Neuronal stem cell (in vitro differentiated cells): Measurements from ENCODE around the gene PODXL2.

ENCODE experiments used
- DNase-seq: peaks from one replicate; pipeline ENCODE4 v3.0.0-alpha.2; 2013; ENCODE audit warnings: low spot score
- H2AFZ ChIP-seq: one replicate; pipeline ENCODE4 v1.6.1; 2013; ENCODE audit warnings: mild to moderate bottlenecking, low read length, inconsistent platforms
- H2AK5ac ChIP-seq: 2 replicates; pipeline ENCODE4 v1.6.1; 2013; ENCODE audit warnings: low read depth, mild to moderate bottlenecking, inconsistent platforms, low read length, moderate library complexity, mixed read lengths
- H2BK120ac ChIP-seq: 2 replicates; pipeline ENCODE4 v1.6.1; 2013; ENCODE audit warnings: low read depth, mild to moderate bottlenecking, inconsistent platforms, low read length, moderate library complexity, mixed read lengths
- H2BK12ac ChIP-seq: one replicate; pipeline ENCODE4 v1.6.1; 2013; ENCODE audit warnings: low read length, inconsistent platforms
- H2BK15ac ChIP-seq: 2 replicates; pipeline ENCODE4 v1.6.1; 2013; ENCODE audit warnings: mild to moderate bottlenecking, low read length, inconsistent platforms, mixed read lengths
- H2BK5ac ChIP-seq: one replicate; pipeline ENCODE4 v1.6.1; 2013; ENCODE audit warnings: inconsistent platforms, mild to moderate bottlenecking, low read length, moderate library complexity
- H3K14ac ChIP-seq: one replicate; pipeline ENCODE4 v1.6.1; 2013; ENCODE audit warnings: low read length, inconsistent platforms
- H3K18ac ChIP-seq: 2 replicates; pipeline ENCODE4 v1.6.1; 2013; ENCODE audit warnings: low read length, inconsistent platforms
- H3K23ac ChIP-seq: 2 replicates; pipeline ENCODE4 v1.6.1; 2013; ENCODE audit warnings: low read depth, mild to moderate bottlenecking, mixed read lengths, low read length, inconsistent platforms; ENCODE audit not compliant: poor library complexity
- H3K27ac ChIP-seq: replicated peaks from 3 replicates; pipeline ENCODE4 v1.5.1; 2013; ENCODE audit warnings: low read length, inconsistent platforms
- H3K27me3 ChIP-seq, 3 experiments: 2 replicates each; pipeline ENCODE4 v1.6.1; 2013; ENCODE audit warnings: low read length in 3 of 3, mild to moderate bottlenecking in 2 of 3, inconsistent platforms in 1 of 3, low read depth in 1 of 3, mixed read lengths in 1 of 3, moderate library complexity in 1 of 3; ENCODE audit not compliant: control insufficient read depth in 3 of 3, insufficient read depth in 3 of 3
- H3K36me3 ChIP-seq, 2 donors: replicated peaks in 1 of 2; 2 replicates each; pipeline ENCODE4 v1.6.1; 2013; ENCODE audit warnings: low read length in 2 of 2; ENCODE audit not compliant: control insufficient read depth in 2 of 2, insufficient read depth in 2 of 2
- H3K4ac ChIP-seq: 2 replicates; pipeline ENCODE4 v1.6.1; 2013; ENCODE audit warnings: inconsistent platforms, mild to moderate bottlenecking, low read length, moderate library complexity
- H3K4me1 ChIP-seq, 2 donors: 1 replicate in 1 of 2; 2 replicates in 1 of 2; pipeline ENCODE4 v1.6.1; 2013; ENCODE audit warnings: low read length in 2 of 2, low read depth in 1 of 2; ENCODE audit not compliant: control insufficient read depth in 2 of 2, insufficient read depth in 1 of 2
- H3K4me2 ChIP-seq: one replicate; pipeline ENCODE4 v1.6.1; 2013; ENCODE audit warnings: mild to moderate bottlenecking, low read length, inconsistent platforms; ENCODE audit not compliant: insufficient read depth, poor library complexity, severe bottlenecking
- H3K4me3 ChIP-seq, 2 donors: 2 replicates each; pipeline ENCODE4 v1.5.1; 2013; ENCODE audit warnings: low read length in 2 of 2, mild to moderate bottlenecking in 2 of 2, inconsistent platforms in 1 of 2, moderate library complexity in 1 of 2
- H3K79me1 ChIP-seq: one replicate; pipeline ENCODE4 v1.6.1; 2013; ENCODE audit warnings: low read depth, mild to moderate bottlenecking, inconsistent platforms, low read length, moderate library complexity
- H3K9ac ChIP-seq: one replicate; pipeline ENCODE4 v1.6.1; 2013; ENCODE audit warnings: mild to moderate bottlenecking, low read depth, low read length, inconsistent platforms; ENCODE audit not compliant: poor library complexity
- H3K9me3 ChIP-seq, 2 donors: replicated peaks in 1 of 2; 2 replicates each; pipeline versions ENCODE3 to v1.6.1; 2013; ENCODE audit warnings: low read length in 2 of 2, mild to moderate bottlenecking in 2 of 2, inconsistent platforms in 1 of 2, low read depth in 1 of 2, mixed read lengths in 1 of 2, moderate library complexity in 1 of 2; ENCODE audit not compliant: control insufficient read depth in 2 of 2, insufficient read depth in 1 of 2
- H4K8ac ChIP-seq: one replicate; pipeline ENCODE4 v1.6.1; 2013; ENCODE audit warnings: low read depth, mild to moderate bottlenecking, inconsistent platforms, low read length, moderate library complexity
- H4K91ac ChIP-seq: one replicate; pipeline ENCODE4 v1.6.1; 2013; ENCODE audit warnings: low read length, low read depth, mild to moderate bottlenecking, inconsistent platforms; ENCODE audit not compliant: poor library complexity
- WGBS, 2 donors: extraction: QIAGEN DNeasy Blood & Tissue Kit; methylation state at CpG; one replicate each; pipeline ENCODE4 v1.1.7; 2013; ENCODE audit warnings: missing lambda C conversion rate in 2 of 2, mixed read lengths in 1 of 2; ENCODE audit not compliant: insufficient read length in 2 of 2, insufficient replicate concordance in 1 of 2; ENCODE audit errors: extremely low coverage in 2 of 2; 5-methylcytosine and 5-hydroxymethylcytosine counted together

PODXL2 gene

DNA sequence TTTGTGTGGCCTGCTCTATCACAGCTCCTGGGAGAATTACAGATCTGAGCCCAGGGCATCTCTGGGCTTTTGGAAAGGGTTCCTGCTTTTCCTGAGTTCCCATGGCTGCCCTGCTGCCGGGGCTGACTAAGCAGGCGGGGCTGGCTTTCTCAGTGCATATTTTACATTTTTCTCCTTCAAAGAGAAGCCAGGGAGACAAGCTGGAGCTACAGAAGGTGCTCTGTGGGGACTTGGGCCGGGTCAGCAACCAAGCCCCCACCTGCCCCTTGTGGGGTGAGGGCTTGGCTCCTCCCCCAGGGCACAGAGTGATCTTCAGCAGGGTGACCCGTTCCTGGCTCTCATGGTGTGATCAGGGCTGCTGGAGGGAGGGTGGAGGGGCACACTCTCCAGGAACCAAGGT is 61.1 kb downstream of the PODXL2 start:
- WGBS, 2 donors = no CpG with 5 or more reads among the region's 4 CpGs
- H3K9ac ChIP-seq = no peak overlapping the region
- peak overlapping the region; percentile 16 for H2BK120ac ChIP-seq
- H3K4me1 ChIP-seq = peaks cover 4 to 32% of the 10 kb centered on the region in 2 donors
- H3K9me3 ChIP-seq = no peaks in the 10 kb centered on the region
- H3K4me3 ChIP-seq = no peak overlapping the region
- H2AFZ ChIP-seq = peak overlapping the region; percentile 77
- H3K4ac ChIP-seq = no peak overlapping the region
- H3K27ac ChIP-seq = peak overlapping the region; percentile 41
- H2BK15ac ChIP-seq = peak overlapping the region; percentile 63
- no peak overlapping the region for H3K4me2 ChIP-seq
- H3K23ac ChIP-seq = no peak overlapping the region
- peak overlapping the region; percentile 2 for H2BK5ac ChIP-seq
- no peak overlapping the region for H4K8ac ChIP-seq
- H3K18ac ChIP-seq = peak overlapping the region; percentile 81
- peak overlapping the region; percentile 31 for H2BK12ac ChIP-seq
- peaks cover 0 to 13% (median 0%) of the 10 kb centered on the region in 3 experiments for H3K27me3 ChIP-seq
- peak overlapping the region; percentile 7 for H4K91ac ChIP-seq
- H3K79me1 ChIP-seq = no peaks in the 10 kb centered on the region
- no peak overlapping the region for H3K14ac ChIP-seq
- no peak overlapping the region for H2AK5ac ChIP-seq
- H3K36me3 ChIP-seq = no peaks in the 10 kb centered on the region
- no peak for DNase-seq

DNA sequence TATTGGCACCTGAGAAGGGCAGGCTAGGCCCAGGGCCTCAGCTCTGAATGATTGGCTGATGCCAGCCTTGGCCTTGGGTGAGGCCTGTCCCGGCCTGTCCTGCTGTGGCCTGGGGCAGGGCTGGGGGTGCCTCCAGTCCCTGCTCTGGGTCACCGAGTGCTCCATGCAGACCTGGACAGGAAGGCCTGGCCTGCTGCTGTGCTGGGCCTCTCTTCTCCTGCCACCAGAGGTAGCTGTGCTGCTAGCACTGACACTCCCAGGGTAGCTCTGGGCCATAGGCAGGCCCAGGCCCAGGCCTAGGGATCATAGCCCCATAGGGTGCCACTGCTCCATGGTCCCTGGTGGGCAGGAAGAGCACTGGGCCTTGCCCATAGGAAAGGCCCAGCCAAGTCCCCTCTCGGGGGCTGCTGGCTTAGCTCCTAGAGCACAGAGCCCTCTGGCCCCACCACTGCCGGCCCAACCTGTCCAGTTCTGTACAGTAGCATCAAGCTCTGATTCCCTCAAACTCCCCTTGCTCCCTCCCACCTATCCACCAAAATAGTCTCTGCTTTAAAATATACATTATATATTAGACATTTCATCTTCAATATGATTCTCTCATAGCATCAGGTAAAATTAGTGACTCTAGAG is 62.0 kb downstream of the PODXL2 start:
- Histone ChIP-seq H4K8ac (no peak overlapping the region), H3K4ac (no peak overlapping the region), H3K14ac (no peak overlapping the region), H3K23ac (no peak overlapping the region), H4K91ac (no peak overlapping the region), H3K27me3 (peaks cover 0 to 13% (median 0%) of the 10 kb centered on the region in 3 experiments), H3K9me3 (no peaks in the 10 kb centered on the region), H3K4me2 (no peak overlapping the region), H3K18ac (peak overlapping the region; percentile 38), H3K79me1 (no peaks in the 10 kb centered on the region), H2AK5ac (peak overlapping the region; percentile 54), H3K4me1 (peaks cover 4 to 32% of the 10 kb centered on the region in 2 donors), H3K4me3 (no peak overlapping the region), H2BK120ac (no peak overlapping the region), H2BK5ac (peak overlapping the region; percentile 2), H2BK12ac (peak overlapping the region; percentile 68), H3K27ac (no peak overlapping the region), H2AFZ (peak overlapping the region; percentile 55), H2BK15ac (peak overlapping the region; percentile 63), H3K36me3 (no peaks in the 10 kb centered on the region), H3K9ac (no peak overlapping the region)
- no peak for DNase-seq
- WGBS, 2 donors = no CpG with 5 or more reads among the region's 4 CpGs

DNA sequence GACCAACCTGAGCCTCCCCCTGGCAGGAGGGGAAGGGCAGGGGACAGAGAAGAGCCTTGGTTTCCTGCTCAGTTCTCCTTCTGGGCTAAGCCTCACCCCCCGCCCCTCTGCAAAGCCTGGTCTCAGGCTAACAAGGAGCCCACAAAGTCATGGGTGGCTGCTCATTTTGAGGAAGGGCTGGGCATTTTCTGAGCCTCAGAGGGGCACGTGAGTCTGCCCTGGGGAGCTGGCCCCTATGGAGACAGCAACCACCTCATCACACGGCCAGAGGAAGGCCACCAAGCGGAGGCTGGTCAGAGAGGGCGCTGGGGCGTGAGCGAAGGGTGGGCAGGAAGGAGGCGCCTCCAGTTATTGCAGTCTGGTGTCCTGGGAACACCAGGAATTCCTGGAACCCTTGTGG is 62.5 kb downstream of the PODXL2 start:
- Histone ChIP-seq H3K4me1 (peaks cover 4 to 32% of the 10 kb centered on the region in 2 donors), H3K9ac (peak overlapping the region; percentile 38), H3K23ac (no peak overlapping the region), H2AFZ (no peak overlapping the region), H2BK5ac (peak overlapping the region; percentile 2), H2AK5ac (peak overlapping the region; percentile 54), H4K8ac (no peak overlapping the region), H2BK120ac (no peak overlapping the region), H3K27ac (no peak overlapping the region), H2BK12ac (peak overlapping the region; percentile 59), H3K36me3 (no peaks in the 10 kb centered on the region), H3K14ac (no peak overlapping the region), H4K91ac (no peak overlapping the region), H3K79me1 (no peaks in the 10 kb centered on the region), H3K27me3 (peaks cover 0 to 13% (median 0%) of the 10 kb centered on the region in 3 experiments), H3K18ac (peak overlapping the region; percentile 38), H2BK15ac (peak overlapping the region; percentile 63), H3K4me3 (no peak overlapping the region), H3K4me2 (no peak overlapping the region), H3K9me3 (no peaks in the 10 kb centered on the region), H3K4ac (peak overlapping the region; percentile 81)
- no CpG with 5 or more reads among the region's 8 CpGs for WGBS, 2 donors
- DNase-seq = no peak

DNA sequence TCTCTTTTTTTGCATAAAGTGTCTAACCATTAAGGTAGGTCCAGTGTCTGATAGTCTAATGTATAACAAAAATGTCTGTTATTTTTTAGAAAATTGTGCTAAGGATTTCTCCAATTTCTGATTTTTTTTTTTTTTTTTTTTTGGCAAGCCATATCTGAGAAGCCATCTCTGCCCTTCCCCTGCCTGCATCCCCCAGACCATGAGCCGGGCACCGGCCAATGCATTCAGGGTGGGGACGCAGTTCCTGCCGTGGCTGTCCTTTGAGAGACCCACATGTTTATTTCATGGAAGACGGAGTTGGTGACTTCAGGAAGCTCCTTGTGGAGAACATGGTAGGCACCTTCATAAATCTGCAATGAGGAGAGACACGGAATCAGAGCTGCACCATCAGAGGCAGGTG is 63.0 kb downstream of the PODXL2 start:
- DNase-seq = no peak

More for the DNA sequence above, 63.0 kb downstream of the PODXL2 start:
- Histone ChIP-seq H3K27ac (no peak overlapping the region), H3K14ac (no peak overlapping the region), H4K8ac (no peak overlapping the region), H3K23ac (no peak overlapping the region), H3K4ac (no peak overlapping the region), H3K4me3 (no peak overlapping the region), H4K91ac (no peak overlapping the region), H3K18ac (no peak overlapping the region), H2AK5ac (peak overlapping the region; percentile 7), H2BK12ac (peak overlapping the region; percentile 26), H3K79me1 (no peaks in the 10 kb centered on the region), H2AFZ (no peak overlapping the region), H2BK5ac (no peak overlapping the region), H3K36me3 (no peaks in the 10 kb centered on the region), H3K27me3 (peaks cover 0 to 13% (median 0%) of the 10 kb centered on the region in 3 experiments), H2BK15ac (no peak overlapping the region), H3K4me2 (no peak overlapping the region), H3K4me1 (peaks cover 4 to 32% of the 10 kb centered on the region in 2 donors), H3K9ac (no peak overlapping the region), H3K9me3 (no peaks in the 10 kb centered on the region), H2BK120ac (no peak overlapping the region)
- no CpG with 5 or more reads among the region's 6 CpGs for WGBS, 2 donors
